ENCODE measurements around the gene ALKBH4. TPM values are rescaled to one million over a fixed set of nuclear protein-coding genes. Genes with fewer than 3 reads are reported as not detected.

The ALKBH4 gene
- total RNA-seq, 2 donors from 2014 or later: 25.2 to 27.0 TPM

DNA sequence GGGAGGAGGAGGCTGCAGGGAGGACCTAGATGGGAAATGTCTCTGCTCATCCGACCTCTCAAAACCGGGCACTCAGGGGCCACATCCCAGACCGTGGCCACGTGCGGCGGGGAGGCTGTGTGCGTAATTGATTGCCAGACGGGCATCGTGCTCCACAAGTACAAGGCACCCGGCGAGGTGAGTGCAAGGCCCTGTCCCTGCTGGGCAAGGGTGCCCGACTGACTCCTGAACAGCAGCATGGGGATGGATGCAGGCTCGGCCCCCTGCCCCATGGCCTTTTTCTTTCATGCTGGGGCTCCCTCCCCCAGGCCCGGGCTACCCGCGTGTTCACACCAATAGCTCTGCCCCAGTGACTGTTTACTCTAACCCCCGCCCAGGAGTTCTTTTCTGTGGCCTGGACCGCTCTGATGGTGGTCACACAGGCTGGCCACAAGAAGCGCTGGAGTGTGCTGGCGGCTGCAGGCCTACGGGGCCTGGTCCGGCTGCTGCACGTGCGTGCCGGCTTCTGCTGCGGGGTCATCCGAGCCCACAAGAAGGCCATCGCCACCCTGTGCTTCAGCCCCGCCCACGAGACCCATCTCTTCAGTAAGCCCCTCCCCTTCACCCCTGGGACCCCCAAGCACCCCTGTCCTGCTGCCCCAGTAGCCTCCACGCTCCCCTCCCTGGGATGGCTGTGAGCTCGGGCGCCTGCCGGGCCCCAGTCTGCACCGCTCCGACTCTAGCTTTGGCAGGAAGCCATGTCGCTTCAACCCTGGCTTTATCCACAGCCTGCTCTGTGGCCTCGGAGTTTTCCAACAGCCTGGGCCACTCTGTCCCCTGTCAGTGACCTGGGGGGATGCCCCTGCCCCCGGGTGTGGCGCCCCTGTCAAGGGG lies 4.1 kb upstream of the ALKBH4 start:
- Histone ChIP-seq H3K4me3 (no peak overlapping the region), H3K27me3 (replicated peaks; ENCODE audit: insufficient read depth) (no peaks in the 10 kb centered on the region), H3K4me1 (replicated peaks) (peaks cover 5% of the 10 kb centered on the region), H3K36me3 (no peaks in the 10 kb centered on the region), H3K27ac (no peak overlapping the region), H3K9me3 (no peaks in the 10 kb centered on the region)
- no peak for DNase-seq (ENCODE audit: low spot score)
- intact Hi-C loops (cut with DNase I): no loop called here
- 93% methylated on average over 40 of the region's 40 CpGs for WGBS
- TF ChIP-seq POLR2AphosphoS5 (IDR thresholded peaks at IDR 0.05) (no peak), POLR2A (IDR thresholded peaks at IDR 0.05) (no peak)
- TF ChIP-seq, protein P1, sequence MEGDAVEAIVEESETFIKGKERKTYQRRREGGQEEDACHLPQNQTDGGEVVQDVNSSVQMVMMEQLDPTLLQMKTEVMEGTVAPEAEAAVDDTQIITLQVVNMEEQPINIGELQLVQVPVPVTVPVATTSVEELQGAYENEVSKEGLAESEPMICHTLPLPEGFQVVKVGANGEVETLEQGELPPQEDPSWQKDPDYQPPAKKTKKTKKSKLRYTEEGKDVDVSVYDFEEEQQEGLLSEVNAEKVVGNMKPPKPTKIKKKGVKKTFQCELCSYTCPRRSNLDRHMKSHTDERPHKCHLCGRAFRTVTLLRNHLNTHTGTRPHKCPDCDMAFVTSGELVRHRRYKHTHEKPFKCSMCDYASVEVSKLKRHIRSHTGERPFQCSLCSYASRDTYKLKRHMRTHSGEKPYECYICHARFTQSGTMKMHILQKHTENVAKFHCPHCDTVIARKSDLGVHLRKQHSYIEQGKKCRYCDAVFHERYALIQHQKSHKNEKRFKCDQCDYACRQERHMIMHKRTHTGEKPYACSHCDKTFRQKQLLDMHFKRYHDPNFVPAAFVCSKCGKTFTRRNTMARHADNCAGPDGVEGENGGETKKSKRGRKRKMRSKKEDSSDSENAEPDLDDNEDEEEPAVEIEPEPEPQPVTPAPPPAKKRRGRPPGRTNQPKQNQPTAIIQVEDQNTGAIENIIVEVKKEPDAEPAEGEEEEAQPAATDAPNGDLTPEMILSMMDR (IDR thresholded peaks at IDR 0.05): no peak

DNA sequence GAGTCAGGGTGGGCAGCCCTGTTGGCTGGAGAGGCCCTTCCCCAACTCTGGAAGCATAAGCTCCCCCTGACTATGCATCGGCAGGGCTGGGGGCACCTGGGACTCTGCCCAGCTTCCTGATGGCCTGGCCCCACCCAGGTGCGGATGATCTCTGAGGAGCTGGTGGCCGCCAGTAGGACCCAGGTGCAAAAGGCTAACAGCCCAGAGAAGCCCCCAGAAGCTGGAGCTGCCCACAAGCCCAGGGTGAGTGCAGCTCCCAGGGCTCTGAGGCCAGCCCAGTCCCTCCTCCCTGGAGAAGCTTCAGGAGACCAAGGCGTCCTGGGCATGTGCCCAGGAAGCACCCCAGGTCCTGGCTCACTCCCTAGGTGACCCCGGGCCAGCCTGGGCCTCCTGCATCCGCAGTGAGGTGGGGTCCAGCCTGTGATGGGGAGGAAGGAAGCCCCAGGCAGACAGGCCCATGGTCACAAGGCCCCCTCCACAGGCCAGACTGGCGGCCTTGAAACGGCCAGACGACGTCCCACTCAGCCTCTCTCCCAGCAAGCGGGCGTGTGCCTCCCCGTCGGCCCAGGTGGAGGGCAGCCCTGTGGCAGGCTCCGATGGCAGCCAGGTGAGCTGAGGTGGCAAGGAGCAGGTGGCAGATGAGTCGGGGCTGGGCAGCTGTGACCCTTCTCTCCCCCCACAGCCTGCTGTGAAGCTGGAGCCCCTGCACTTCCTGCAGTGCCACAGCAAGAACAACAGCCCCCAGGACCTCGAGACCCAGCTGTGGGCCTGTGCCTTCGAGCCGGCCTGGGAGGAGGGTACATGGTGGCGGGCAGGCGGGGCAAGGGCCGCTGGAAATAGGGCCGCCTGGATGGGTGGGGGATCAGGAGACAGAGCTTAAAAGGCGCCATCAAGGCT lies 3.2 kb upstream of the ALKBH4 start:
- Histone ChIP-seq H3K36me3 (no peaks in the 10 kb centered on the region), H3K4me3 (no peak overlapping the region), H3K4me1 (replicated peaks) (peaks cover 5% of the 10 kb centered on the region), H3K27me3 (replicated peaks; ENCODE audit: insufficient read depth) (no peaks in the 10 kb centered on the region), H3K27ac (no peak overlapping the region), H3K9me3 (no peaks in the 10 kb centered on the region)
- WGBS: 90% methylated on average over 22 of the region's 24 CpGs
- no peak for DNase-seq (ENCODE audit: low spot score)
- intact Hi-C loops (cut with DNase I): no loop called here
- TF ChIP-seq, protein P1 (IDR thresholded peaks at IDR 0.05): no peak
- TF ChIP-seq POLR2AphosphoS5 (IDR thresholded peaks at IDR 0.05): no peak
- no peak for TF ChIP-seq POLR2A (IDR thresholded peaks at IDR 0.05)

DNA sequence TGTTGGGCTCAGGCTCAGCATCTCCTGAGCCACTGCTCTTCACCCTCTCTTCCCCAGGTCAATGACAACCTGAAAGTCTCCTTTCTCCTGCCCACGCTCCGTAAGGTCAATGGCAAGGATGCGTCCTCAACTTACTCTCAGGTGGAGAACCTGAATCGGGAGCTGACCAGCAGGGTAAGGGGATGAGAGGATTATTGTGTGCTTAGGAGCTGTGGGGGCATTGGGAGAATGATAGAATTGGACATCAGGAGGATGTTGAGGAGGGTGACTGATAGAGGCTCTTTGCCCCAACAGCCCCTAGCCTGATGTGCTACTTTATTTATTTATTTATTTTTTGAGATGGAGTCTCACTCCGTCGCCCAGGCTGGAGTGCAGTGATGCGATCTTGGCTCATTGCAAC lies 1.4 kb upstream of the ALKBH4 start:
- WGBS: 93% methylated on average over 7 of the region's 7 CpGs

DNA sequence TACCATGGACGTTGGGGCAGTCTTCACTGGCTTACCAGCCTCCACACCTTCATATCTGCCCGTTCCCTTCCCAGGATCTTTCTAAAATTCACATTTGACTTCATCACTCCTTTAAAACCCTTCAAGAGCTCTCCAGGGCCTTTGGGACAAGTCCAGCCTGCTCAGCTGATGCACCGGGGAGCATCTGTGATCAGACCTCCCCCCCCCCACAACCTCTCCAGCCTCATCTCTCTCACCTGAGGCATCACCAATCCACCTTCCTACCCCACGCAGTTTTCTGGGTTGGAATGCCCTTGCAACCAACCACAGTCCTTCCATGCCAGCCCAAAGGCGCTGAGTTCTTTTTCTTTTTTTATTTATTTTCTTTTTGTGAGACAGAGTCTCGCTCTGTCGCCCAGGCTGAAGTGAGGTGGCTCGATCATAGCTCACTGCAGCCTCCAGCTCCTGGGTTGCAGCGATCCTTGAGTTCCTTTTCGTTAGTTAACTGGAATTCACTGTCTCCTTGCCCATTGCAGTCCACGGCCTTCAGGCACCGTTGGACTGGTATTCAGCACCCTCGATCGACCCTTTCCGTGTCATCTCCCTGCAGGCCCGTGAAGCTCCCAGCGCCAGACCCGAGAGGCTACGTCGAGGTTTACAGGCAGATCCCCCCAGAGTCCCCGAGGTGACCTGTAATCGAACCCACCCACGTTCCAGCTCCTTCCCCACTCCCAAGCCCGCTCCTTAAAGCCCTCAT lies 654 bp downstream of the ALKBH4 start:
- Histone ChIP-seq H3K27ac (peak overlapping the region; percentile 60 to 76), H3K36me3 (no peaks in the 10 kb centered on the region), H3K4me1 (replicated peaks) (peaks cover 5% of the 10 kb centered on the region), H3K4me3 (peak overlapping the region; percentile 71 to 98), H3K27me3 (replicated peaks; ENCODE audit: insufficient read depth) (no peaks in the 10 kb centered on the region), H3K9me3 (no peaks in the 10 kb centered on the region)
- 9% methylated on average over 24 of the region's 24 CpGs for WGBS
- TF ChIP-seq POLR2AphosphoS5 (IDR thresholded peaks at IDR 0.05) (no peak), POLR2A (IDR thresholded peaks at IDR 0.05) (no peak)
- TF ChIP-seq, protein P1 (IDR thresholded peaks at IDR 0.05): no peak
- DNase-seq (ENCODE audit: low spot score): no peak
- intact Hi-C loops (cut with DNase I): no loop called here

More for the DNA sequence above, 1.4 kb upstream of the ALKBH4 start:
- DNase-seq (ENCODE audit: low spot score): no peak
- no peaks in the 10 kb centered on the region for H3K27me3 ChIP-seq (replicated peaks; ENCODE audit: insufficient read depth)
- intact Hi-C loops (cut with DNase I): no loop called here
- no peaks in the 10 kb centered on the region for H3K9me3 ChIP-seq
- H3K4me1 ChIP-seq (replicated peaks): peaks cover 5% of the 10 kb centered on the region
- TF ChIP-seq POLR2A (IDR thresholded peaks at IDR 0.05): no peak
- TF ChIP-seq, protein P1 (IDR thresholded peaks at IDR 0.05): no peak
- TF ChIP-seq POLR2AphosphoS5 (IDR thresholded peaks at IDR 0.05): no peak
- H3K27ac ChIP-seq: no peak overlapping the region
- no peak overlapping the region for H3K4me3 ChIP-seq
- no peaks in the 10 kb centered on the region for H3K36me3 ChIP-seq

Measured in prostate gland (tissue), 2 donors.